CD4-positive, alpha-beta T cell treated with Interleukin-4 for 4 hours (primary cell): ENCODE results near the gene TMEM30A.

Experiments
- DNase-seq: peaks from one replicate; pipeline ENCODE4 v3.0.0-alpha.2; 2020

Gene TMEM30A

DNA sequence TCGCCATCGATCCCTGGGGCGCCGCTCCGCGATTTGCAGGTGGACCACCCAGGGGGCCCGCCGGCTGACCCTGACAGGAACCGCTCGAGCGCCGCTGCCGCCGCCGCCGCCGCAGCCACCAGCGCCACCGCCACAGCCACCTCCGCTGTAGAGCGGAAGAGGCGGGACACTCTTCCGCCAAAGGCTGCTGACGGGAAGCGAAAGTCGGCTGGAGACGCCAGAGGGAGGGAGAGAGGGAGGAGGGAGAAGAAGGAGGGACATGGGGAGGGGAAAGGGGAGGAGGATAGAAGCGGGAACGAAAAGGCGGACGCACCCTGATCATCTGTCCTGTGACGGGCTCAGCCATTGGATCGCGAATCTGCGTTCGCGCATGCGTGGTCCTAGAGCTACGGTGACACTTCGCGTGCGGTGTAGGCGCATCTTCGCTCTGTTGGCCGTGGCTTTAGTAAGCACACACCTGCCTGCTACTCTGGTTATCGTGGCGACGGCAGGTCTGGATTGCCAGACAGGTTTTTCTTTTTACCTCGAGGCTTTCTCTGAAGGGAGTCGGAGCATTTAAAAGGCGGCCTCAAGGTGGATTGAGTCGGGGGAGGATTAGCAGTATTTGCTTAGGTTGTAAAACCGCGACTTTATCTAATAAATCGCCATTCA, at the start of gene TMEM30A:
TMEM30A (minus strand) TSS at position 161 of the 651 bp plus-strand sequence; CDS start at position 7, 154 bp downstream.
- peak; percentile 99 for DNase-seq

DNA sequence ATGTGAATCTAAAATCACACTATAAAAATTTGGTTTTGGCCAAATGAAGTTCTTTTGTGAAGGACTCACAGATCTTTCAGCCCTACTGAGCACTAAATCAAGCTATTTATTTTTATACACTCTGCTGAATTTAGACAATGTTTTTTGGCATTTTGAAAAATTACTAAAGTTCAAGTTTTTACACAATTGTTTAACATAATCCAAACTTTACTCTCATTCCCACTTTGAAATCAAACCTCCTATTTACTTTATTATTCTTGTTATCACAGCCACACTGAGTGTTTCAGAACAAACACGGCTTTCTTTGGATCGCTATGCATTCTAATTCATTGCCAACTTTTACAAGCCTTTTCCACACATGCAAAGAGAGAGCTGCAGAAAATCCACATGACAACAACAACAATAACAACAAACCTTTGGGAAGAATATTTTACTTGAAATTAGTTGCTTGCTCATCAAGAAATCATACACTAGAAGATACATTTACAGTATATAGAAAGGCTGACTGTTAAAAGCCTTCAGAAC, 49.1 kb upstream of the TMEM30A start:
- DNase-seq, result no peak

DNA sequence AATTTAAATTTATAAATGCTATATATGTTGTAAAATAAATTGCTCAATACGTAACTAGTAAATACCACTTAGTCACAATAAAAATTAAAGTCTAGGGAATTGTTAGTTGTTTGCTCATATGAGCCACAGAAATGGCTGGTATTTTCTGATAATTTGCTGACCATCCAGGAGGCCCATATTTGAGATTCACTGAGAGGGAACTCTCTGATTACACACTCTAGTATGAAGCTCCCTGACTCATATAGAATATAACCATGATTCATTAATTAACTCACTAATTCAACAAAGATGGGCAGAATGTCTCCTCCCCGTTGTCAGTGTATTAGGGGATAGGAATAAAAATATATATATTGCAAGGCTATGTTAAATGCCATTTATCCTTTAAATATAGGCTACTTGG, 46.6 kb upstream of the TMEM30A start:
- no peak for DNase-seq

DNA sequence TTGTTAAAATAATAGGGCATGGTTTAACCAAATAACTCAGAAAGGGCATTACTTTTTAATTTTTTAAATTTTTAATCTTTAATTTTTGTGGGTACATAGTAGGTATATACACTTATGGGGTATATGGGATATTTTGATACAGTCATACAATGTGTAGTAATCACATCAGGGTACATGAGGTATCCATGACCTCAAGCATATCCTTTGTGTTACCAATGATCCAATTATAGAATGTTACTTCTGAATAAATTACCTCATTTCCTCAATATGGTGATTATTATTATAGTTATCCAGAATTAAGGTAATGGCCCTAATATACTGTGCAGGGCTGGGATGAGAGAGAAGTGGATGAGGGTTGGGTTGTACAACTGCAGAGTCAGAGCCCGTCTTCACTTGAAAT, 45.1 kb upstream of the TMEM30A start:
- DNase-seq, result no peak

DNA sequence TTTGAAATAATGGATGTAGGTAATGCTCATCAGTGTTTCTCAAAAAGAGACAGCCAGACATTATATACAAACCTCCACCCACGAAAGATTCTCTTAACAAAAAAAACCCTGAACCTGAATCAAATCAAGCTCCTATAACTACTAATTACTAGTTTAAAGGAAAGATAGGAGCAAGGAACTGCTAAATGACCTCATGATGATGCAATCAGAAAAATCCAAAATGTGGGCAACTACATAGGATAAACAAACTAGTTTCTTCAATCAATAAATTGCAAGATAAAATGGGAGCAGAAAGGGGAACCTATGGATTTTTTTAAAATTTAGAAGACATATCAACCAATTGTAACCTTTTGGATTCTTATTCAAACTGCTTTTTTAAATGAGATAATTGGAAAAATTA, 43.2 kb upstream of the TMEM30A start:
- DNase-seq, result no peak

DNA sequence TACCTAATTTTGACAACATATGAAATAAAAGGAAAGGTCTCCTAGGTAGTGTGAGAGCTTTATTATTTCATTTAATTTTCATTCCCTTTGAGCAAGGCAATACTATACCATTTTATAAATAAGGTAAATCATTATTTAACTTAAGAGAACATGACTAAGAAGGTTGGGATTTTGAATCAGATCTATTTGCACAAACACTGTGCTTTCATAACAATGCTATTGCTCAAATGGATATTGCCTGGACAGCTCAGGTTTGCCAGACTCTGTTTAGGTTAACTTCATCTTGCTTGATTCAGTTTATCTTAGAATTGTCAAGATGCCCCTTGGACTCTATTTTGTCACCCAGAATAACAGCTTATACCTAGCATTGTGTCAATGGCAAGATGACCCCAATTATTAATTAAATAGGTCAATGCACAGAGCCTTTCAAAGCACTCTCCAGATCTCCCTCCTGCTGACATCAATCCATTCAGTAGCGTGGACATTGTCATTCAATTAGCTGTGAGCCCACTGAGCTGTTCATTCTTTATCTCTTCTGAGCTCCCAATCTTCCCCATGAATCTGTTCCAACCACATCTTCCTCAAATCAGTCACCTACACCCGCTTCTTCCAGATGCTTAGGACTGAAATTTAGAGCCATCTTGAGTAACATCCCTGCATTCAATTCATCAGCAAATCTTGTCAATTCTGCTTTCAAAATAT, 42.1 kb upstream of the TMEM30A start:
- no peak for DNase-seq

DNA sequence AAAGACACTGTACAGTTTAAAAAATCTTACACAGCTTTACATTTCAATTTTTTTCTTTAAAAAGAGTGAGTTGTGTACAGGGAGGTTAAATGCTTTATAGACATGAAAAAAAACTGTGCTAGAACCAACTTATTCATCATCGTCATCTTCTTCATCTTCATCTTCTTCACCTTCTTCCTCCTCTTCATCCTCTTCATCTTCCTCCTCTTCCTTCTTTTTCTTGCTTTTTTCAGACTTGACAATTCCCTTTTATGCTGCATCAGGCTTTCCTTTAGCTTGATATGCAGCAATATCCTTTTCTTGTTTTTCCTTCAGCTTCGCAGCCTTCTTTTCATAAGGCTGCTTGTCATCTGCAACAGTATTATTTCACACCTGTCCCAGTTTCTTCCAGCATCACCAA, 34.3 kb upstream of the TMEM30A start:
- no peak for DNase-seq

DNA sequence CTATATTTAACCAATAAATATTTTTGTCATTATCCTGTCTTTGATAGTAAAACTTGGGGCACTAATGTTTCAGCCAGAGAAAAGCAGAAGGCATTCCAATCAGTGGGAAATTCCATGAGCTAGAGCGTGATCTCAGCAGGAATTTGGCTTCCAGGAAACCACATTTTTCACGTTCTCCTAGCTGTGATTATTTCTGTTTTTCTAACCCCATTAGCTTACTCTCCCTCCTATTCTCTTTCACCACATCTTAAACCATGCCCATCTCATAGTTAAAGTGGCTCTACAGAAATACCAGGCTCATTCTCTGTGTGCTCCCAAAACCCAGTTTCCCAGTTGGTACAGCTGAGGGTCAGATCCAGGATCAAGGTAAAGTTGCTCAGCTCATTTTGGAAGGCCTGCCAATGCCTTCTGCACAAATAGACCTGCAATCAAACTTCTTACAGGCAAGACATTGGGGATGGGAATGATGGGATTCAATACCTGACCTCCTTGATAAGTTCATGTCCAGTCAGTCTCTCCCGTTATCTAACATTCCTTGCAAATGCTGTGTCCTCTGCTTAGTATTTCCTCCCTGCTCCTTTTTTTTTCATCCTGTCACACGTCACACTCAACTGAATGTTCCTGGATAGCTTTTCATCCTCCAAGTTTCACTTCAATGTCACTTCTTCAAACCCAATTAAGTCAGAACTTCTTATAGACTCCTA, 33.1 kb upstream of the TMEM30A start:
- DNase-seq, result no peak

DNA sequence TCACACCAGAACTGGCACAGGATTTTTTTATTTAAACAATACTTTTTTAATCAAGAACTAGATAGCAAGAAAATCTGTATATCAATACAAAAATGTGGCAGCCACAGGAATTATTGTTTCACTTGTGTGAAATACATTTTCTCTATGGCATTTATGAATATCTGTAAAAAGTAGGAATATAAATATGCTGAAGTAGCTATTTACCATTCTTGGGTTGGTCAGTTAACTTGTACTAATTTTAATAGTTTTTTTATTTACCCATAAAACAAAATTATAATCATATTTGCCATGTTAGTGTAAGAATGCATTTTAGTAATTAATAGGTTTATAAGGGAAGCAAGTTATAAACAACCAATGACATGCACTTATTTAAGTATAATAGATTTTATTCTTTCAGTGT, 31.4 kb upstream of the TMEM30A start:
- DNase-seq, result no peak

DNA sequence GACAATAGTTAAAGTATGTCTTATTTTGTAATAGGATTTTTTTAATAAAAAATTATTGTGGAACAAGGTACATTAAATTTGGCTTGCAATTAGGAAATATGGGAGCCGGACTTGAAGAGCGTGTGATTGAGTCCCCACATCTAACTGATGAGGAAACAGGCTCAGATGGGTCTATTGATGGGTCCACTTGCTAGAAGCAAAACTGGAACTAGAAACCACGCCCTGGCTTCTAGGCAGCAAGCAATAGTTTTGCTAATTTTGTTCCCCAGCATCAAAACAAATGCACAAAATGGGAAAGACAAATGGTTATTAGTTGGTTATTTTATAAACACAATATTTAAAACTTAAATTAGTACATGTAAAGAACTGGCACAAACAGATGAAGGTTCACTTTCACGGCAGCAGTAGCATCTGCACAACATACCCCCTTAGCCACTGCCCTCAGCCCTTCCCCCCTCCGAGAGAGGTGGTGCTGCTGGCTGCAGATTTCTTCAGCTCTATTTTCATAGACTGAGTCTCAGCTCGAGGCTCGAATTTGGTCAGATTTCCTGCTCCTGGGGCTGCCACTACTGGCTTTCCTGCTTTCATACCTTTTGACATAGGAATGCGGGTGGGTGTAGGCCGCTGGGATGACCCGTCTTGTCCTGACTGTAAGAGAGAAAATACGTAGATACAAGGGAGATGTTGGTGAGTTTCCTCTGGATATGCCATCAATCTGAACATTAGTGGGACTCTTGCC, 23.8 kb upstream of the TMEM30A start:
- no peak for DNase-seq

DNA sequence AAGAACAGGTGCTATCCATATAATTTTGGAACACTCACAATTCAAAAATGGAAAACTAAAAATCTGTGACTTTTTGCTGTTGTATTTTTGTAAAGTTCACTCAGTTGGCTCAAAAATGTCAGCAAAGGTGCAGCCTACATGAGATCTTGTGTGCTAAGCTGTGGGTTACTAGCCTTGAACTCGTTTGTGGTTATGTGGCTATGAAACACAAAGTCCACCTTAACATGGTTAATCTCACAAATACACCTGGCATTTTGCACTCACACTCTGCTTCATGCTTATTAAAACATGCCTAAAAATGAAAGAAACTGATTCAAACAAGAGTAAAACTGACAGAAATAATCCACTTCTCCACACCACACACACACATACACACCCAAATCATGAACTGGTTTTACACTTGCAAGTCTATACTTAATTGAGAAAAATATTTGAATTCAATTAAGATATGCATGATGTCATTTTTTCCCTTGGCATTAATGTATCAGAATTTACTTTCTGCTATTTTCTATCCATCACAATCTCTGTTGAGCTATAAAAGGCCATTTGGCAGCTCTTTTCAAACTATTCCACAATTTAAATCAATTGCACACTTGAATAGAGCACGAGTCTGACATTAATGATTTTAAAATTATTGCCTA, 22.9 kb upstream of the TMEM30A start:
- DNase-seq, result no peak

DNA sequence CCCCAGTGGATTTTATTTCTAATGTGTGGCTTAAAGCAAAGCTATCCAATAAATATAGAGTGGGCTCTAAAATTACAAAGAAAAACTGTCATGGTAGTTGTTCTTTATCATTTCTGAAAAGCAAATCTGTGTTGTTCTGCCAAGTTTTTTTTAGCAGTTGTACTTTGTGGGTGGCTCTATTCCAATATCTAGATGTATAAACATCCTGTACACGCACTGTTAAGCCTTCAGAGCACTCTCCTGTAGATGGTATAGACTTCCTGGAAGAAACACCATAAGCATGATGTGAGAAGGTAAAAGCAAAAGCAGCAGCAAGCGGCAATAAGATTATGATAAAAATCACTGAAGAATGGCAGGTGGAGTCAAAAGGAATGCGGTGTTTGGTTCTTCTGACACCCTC, 21.5 kb upstream of the TMEM30A start:
- DNase-seq, result no peak

DNA sequence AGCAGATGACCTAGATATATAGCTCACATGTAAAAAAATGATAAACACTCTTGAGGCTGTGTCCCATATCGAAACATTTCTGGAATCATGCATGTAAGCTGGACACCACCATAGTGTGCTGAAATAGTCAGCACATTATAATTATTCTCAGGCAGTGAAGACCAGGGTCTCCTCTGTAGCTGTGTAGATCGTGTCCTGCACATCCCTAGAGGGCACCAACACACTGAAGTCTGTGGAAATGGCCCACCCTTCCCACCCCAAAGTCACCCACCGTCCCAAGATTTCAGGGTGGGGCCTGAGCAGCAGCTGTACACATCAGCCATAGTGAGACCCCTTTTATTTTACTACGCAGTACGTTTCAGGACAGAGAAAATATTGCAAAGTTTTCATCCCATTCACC, 21.0 kb upstream of the TMEM30A start:
- DNase-seq, result no peak

DNA sequence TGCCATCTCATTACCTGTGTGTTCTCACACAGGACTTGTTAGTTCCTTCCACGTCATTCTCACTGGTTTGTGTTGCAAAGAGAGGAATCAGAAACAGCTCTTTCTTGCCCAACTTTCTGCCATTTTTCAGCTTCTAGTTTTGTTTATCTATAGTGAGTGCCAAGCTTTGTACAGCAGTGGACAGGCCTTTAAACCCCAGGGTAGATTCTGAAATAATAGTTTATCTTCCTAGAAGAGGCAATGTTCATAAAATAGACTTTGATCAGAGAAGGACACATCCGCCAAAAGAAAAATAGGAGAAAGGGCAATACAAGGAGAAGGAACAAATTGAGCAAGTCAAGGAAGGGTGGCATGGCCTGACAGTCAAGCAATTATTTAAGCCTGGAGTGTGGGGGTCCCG, 17.7 kb upstream of the TMEM30A start:
- DNase-seq, result no peak

DNA sequence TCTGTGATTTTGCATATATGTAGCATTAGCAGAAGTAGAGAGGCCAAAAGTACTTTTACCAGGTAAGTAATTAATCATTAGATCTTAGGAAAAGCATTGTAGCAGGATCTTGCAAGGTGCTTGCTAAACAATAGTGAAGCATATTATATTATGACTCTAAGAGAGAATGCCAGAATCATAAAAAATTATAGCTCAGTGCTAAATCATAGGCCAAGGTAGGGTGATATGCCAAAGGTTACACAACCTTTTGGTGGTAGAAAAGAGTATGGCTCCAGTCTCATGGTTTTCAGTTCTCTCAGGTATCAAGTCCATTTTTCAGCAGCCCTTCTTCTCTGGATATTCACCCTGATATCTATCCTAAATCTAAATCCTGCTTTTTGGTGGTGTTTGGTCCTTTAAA, 16.9 kb upstream of the TMEM30A start:
- no peak for DNase-seq

DNA sequence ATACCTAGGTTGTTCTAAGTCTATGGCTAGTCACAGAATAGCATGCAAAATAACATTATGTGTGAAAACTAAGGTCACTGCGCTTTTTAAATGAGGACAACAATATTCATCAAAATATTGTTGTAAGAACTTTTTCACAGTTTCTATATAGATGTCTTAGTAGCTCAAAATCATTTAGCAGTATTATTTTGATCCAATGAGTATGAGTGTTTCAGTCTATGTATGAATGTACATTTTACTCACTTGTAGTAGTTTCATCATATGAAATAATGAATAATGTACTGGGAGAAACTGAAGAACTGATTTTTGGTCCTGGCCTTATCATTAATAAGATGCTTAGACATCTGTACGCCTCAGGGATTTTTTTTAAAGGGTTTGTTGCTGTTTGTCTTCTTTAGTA, 16.5 kb upstream of the TMEM30A start:
- no peak for DNase-seq

DNA sequence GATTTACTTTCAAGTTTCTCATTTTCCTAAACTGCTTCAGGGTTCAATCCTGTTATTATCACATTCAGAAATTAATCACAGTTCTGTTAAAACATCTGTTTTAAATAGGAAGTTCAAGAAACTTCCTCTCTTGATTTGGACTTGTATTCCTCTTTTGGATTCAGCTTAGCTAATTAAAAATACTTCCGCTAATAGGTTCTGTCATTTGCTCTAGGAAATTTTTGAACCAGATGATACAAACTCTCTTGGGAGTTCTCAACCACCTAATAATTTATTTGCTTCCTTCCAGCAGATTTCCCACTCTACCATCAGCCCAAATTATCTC, 15.9 kb upstream of the TMEM30A start:
- DNase-seq, result no peak

DNA sequence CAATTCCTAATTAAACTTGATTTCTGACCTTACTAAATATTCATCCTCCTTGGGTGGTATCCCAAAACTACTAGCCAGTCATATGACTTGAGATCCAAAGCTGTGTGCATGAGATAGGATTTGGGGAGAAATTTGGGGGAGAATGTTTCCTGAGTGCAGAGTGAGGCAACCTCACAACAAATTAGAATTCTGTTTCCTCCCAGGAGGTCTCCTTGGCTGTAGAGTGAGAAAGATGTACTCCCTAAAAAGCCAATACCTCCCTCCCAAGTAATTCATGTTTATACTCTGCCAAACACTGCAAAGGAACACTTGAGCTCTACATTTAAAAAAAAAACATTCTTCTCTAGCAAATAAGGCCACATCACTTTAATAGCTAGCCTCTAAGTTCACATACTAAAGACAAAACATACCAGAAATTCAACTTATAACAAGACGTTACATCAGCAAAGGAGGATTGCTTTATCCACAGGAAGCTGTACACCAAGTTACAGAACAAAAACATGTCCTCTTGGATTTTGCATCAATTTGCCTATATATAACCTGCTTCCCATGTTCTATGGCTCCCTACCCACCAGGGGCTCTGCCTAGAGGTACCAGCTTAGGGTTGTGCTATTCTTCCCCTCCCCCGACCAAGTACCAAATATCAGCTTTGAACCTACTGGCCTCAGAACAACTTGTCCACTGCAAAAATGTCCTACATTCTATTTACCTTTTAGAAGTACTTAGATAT, 15.4 kb upstream of the TMEM30A start:
- no peak for DNase-seq

DNA sequence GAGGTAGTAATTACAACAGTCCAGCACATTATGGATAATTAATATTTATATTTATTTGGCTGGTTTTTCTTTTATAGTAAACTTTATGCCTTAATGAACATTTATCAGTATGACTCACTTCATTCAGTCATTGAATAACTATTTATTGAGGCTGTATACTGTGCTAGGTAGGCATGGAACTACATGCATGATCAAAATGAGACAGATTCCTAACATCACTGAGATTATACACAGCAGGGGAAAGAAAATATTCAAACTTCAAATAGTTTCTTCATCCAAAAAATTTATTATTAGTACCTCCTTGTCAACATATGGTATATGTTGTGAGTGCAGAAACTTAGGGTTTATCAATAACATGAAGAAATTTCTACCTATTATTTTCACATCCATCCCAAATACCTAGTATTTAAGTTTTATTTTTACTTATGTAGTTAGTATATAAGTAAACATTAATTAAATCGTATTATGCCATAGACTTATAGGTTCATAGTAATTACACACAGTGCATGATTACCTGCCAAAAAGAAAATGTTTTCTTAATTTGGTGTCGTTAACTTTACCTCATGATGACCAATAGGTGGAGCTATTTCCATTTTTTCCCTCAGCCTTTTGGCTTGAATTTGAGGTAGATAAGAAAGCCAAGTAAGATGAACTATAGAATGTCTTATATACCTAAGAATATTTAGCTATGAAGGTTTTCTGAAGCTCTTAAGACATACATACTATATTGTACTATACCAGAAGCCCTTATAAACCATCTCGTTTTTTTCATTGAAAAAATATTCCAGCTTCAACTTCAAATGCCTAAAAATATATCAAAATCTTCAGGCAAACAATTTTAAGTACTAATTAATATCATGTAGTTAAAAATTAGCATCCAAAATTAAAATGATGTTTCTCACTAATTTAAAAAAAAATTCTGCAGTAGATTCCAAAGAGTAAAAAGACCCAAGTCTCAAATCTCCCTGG, 12.5 kb upstream of the TMEM30A start:
- peak; percentile 74 for DNase-seq

DNA sequence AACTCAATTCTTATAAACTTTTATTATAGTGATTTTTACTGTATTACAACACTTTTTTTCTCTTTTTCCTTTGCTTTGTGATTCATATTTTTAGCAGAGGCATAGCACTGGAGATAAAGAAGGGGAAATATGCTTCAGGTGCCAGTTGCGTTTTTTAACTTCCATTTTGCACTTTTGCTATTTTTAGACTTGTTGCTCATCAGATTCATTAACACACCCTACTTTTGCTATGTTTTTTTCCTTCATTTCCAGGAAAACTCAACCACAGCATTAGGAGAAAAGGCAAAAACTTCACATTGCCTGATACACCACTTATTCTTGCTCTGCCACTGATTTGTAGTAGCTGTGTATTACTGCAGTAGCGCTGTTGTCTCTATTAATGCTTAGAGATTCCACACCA, 8.0 kb upstream of the TMEM30A start:
- no peak for DNase-seq

DNA sequence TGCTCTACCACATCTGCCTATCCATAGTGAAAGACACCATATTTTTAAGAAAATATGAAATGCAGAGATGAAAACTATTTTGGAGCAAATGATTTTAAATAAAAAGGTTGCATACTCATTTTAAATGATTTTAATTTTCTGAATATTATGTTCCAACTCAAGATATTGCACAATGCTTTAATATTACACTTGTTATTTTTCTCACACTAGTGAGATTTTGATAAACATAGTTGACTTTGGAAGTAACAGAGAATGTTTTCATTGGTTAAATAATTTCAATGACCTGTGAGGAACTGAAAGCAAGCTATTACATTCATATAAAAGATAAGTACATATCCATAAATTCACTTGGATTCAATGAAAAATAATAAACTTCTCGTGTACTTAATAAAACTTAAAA, 7.2 kb upstream of the TMEM30A start:
- no peak for DNase-seq
